ENCODE measurements around the gene MTA3.

DNA sequence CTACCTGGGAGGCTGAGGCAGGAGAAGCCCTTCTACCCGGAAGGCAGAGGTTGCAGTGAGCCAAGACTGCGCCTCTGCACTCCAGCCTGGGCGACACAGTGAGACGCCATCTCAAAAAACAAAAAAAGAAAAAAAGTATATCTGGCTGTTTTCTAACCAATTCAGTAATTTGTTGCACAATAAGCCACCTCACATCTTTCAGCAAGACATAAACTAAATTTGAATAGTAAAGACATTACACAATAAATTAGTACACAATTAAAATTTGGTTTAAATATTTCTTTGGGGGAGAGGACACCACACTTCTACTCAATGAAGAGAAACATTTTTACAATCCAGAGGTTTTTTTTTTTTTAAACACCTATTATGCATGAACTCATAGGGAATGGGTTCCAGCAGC, 36.0 kb upstream of the MTA3 start:
- TF ChIP-seq, protein P1, sequence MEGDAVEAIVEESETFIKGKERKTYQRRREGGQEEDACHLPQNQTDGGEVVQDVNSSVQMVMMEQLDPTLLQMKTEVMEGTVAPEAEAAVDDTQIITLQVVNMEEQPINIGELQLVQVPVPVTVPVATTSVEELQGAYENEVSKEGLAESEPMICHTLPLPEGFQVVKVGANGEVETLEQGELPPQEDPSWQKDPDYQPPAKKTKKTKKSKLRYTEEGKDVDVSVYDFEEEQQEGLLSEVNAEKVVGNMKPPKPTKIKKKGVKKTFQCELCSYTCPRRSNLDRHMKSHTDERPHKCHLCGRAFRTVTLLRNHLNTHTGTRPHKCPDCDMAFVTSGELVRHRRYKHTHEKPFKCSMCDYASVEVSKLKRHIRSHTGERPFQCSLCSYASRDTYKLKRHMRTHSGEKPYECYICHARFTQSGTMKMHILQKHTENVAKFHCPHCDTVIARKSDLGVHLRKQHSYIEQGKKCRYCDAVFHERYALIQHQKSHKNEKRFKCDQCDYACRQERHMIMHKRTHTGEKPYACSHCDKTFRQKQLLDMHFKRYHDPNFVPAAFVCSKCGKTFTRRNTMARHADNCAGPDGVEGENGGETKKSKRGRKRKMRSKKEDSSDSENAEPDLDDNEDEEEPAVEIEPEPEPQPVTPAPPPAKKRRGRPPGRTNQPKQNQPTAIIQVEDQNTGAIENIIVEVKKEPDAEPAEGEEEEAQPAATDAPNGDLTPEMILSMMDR (IDR thresholded peaks at IDR 0.05; ENCODE audit: low read length): no peak
- TF ChIP-seq EZH2 (IDR thresholded peaks at IDR 0.05; ENCODE audit: borderline replicate concordance, low read length): no peak

Measured in OCI-LY1 (cell line).